Osteoblast (primary cell): ENCODE data around the gene SLC5A4. TPM values are rescaled to one million over a fixed set of nuclear protein-coding genes. Genes with fewer than 3 reads are reported as not detected.
"Not testable (repeated sequence)": the region's sequence is repeated elsewhere in the genome, so short reads cannot be mapped to it uniquely, and the experiment has no call there.

ENCODE experiments used
- DNase-seq: peaks from one replicate; pipeline ENCODE4 v3.0.0; 2011; ENCODE audit warnings: low spot score, mixed read lengths; ENCODE audit not compliant: insufficient read length; ENCODE audit errors: missing footprints
- H2AFZ ChIP-seq: 2 replicates; pipeline ENCODE4 v1.6.0; 2011; ENCODE audit warnings: mild to moderate bottlenecking, low read length
- H3K27ac ChIP-seq: 2 replicates; pipeline ENCODE4 v1.5.1; 2011; ENCODE audit warnings: mild to moderate bottlenecking, low read depth, low read length, moderate library complexity
- H3K27me3 ChIP-seq: 2 replicates; pipeline ENCODE4 v1.6.0; 2012; ENCODE audit warnings: mild to moderate bottlenecking, control low read depth, inconsistent platforms, low read length, moderate library complexity; ENCODE audit not compliant: insufficient read depth
- H3K36me3 ChIP-seq: 2 replicates; pipeline ENCODE4 v1.5.1; 2011; ENCODE audit warnings: mild to moderate bottlenecking, low read length, control low read depth, moderate library complexity; ENCODE audit not compliant: insufficient read depth
- H3K4me1 ChIP-seq: 2 replicates; pipeline ENCODE4 v1.5.1; 2011; ENCODE audit warnings: mild to moderate bottlenecking, low read length, control low read depth, moderate library complexity; ENCODE audit not compliant: insufficient read depth
- H3K4me2 ChIP-seq: 2 replicates; pipeline ENCODE4 v1.6.0; 2011; ENCODE audit warnings: mild to moderate bottlenecking, low read length; ENCODE audit not compliant: insufficient read depth
- H3K4me3 ChIP-seq: fragments of 200-600 bp; sonication (generic); 3 replicates; pipeline ENCODE4 v1.5.1; 2012; ENCODE audit warnings: mild to moderate bottlenecking, low read length, inconsistent platforms; ENCODE audit not compliant: insufficient read depth
- H3K79me2 ChIP-seq: 2 replicates; pipeline ENCODE4 v1.6.0; 2012; ENCODE audit warnings: mild to moderate bottlenecking, low read length, control low read depth, inconsistent platforms; ENCODE audit not compliant: insufficient read depth
- H3K9me3 ChIP-seq: 2 replicates; pipeline ENCODE4 v1.5.1; 2011; ENCODE audit warnings: low read depth, low read length, control low read depth
- H4K20me1 ChIP-seq: 2 replicates; pipeline ENCODE4 v1.6.0; 2012; ENCODE audit warnings: mild to moderate bottlenecking, low read length, control low read depth; ENCODE audit not compliant: insufficient read depth
- total RNA-seq: library from RNA; depleted of rRNA; stranded (reverse); fragments of >200 nt; gene quantifications from 2 replicates; pipeline ENCODE4 v1.2.3, GENCODE V29; 2012
- TF ChIP-seq, protein P1 (sequence below): IDR thresholded peaks from 2 replicates; pipeline ENCODE4 v1.5.1; 2011; ENCODE audit warnings: mild to moderate bottlenecking, low read depth, low read length, moderate library complexity; ENCODE audit errors: extremely low read depth

The SLC5A4 gene
- total RNA-seq, 1 donor = not detected

DNA sequence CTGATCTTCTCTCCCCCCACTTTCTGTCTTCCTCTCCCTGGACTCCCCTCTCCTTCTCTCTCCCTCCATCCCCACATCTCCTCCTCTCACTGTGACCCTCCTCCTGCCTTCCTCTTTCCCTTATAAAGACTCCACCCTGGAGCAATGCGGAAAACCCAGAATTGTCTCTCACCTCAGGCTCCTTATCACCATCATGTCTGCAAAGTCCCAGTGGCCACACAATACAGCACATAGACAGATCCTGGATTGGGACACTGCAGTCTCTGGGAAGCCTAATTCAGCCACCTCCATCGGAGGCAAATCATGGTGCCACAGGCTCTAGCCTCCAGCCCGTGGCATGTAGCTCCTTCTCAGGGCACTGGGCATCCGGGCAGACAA, 53.0 kb downstream of the SLC5A4 start:
- no peak overlapping the region for H3K27ac ChIP-seq
- no peak overlapping the region for H3K4me2 ChIP-seq
- H4K20me1 ChIP-seq = peaks cover 3% of the 10 kb centered on the region
- no peaks in the 10 kb centered on the region for H3K9me3 ChIP-seq
- H3K4me1 ChIP-seq = peaks cover 3% of the 10 kb centered on the region
- H3K79me2 ChIP-seq = no peaks in the 10 kb centered on the region
- H3K4me3 ChIP-seq = no peak overlapping the region
- TF ChIP-seq, protein P1, sequence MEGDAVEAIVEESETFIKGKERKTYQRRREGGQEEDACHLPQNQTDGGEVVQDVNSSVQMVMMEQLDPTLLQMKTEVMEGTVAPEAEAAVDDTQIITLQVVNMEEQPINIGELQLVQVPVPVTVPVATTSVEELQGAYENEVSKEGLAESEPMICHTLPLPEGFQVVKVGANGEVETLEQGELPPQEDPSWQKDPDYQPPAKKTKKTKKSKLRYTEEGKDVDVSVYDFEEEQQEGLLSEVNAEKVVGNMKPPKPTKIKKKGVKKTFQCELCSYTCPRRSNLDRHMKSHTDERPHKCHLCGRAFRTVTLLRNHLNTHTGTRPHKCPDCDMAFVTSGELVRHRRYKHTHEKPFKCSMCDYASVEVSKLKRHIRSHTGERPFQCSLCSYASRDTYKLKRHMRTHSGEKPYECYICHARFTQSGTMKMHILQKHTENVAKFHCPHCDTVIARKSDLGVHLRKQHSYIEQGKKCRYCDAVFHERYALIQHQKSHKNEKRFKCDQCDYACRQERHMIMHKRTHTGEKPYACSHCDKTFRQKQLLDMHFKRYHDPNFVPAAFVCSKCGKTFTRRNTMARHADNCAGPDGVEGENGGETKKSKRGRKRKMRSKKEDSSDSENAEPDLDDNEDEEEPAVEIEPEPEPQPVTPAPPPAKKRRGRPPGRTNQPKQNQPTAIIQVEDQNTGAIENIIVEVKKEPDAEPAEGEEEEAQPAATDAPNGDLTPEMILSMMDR = no peak
- no peak for DNase-seq
- H2AFZ ChIP-seq = no peak overlapping the region
- peaks cover 30% of the 10 kb centered on the region for H3K27me3 ChIP-seq
- H3K36me3 ChIP-seq = no peaks in the 10 kb centered on the region

DNA sequence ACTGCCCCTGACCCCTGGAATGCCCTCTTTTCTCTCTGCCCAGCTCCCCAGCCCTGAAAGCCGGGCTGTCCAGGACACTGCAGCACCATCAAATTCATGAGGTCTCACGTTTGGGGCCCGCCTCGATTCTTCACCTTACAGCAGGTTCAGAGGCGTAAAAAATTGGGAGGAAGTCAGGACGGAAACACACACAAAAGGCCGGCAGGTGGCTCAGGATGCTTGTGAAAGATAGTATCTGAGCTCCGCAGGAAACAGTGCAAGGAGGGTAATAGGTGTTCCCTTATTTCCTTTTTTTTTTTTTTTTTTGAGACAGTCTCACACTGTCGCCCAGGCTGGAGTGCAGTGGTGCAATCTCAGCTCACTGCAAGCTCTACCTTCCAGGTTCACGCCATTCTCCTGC, 54.4 kb downstream of the SLC5A4 start:
- peaks cover 30% of the 10 kb centered on the region for H3K27me3 ChIP-seq
- no peaks in the 10 kb centered on the region for H3K79me2 ChIP-seq
- no peak overlapping the region for H3K27ac ChIP-seq
- no peaks in the 10 kb centered on the region for H3K9me3 ChIP-seq
- H3K4me3 ChIP-seq = no peak overlapping the region
- no peak overlapping the region for H2AFZ ChIP-seq
- peaks cover 3% of the 10 kb centered on the region for H4K20me1 ChIP-seq
- TF ChIP-seq, protein P1 = no peak
- DNase-seq = peak; percentile 42
- H3K36me3 ChIP-seq = no peaks in the 10 kb centered on the region
- peaks cover 3% of the 10 kb centered on the region for H3K4me1 ChIP-seq
- no peak overlapping the region for H3K4me2 ChIP-seq

DNA sequence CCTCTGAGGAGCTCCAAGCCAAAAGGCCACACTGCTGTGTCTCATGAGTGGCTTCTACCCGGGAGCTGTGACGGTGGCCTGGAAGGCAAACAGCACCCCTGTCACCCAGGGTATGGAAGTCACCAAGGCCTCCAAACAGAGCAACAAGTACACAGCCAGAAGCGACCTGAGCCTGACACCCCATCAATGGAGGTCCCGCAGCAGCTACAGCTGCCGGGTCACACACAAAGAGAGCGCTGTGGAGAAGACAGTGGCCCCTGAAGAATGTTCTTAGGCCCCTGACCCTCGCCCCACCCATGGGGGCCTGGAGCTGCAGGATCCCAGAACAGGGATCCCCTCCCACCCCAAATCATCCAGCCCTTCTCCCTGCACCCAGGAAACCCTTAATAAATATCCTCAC, 55.2 kb downstream of the SLC5A4 start:
- no peaks in the 10 kb centered on the region for H3K36me3 ChIP-seq
- no peak overlapping the region for H3K4me2 ChIP-seq
- TF ChIP-seq, protein P1 = no peak
- H2AFZ ChIP-seq = no peak overlapping the region
- H3K4me1 ChIP-seq = peaks cover 3% of the 10 kb centered on the region
- H3K4me3 ChIP-seq = no peak overlapping the region
- DNase-seq = peak; percentile 42
- peaks cover 3% of the 10 kb centered on the region for H4K20me1 ChIP-seq
- no peaks in the 10 kb centered on the region for H3K79me2 ChIP-seq
- peaks cover 30% of the 10 kb centered on the region for H3K27me3 ChIP-seq
- H3K9me3 ChIP-seq = no peaks in the 10 kb centered on the region
- no peak overlapping the region for H3K27ac ChIP-seq

DNA sequence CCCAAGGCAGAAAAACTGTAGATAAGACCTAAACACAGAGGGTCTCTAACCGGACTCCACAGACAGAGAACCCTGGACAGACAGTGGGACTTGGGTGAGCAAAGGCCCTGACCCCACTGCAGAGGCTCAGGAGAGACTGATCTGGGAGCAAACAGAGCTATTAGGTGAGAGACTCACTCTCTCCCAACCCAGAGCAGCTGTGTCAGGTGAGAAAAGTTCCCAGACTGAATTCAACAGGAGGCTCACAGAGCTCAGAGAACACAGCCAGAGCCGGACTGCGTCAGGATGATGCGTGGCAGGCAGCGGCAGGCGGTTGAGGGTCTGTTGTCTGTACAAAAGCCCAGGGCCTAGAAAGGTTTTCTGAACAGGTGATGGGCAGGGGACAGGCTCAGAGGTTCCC, 55.8 kb downstream of the SLC5A4 start:
- Histone ChIP-seq H3K4me2 (no peak overlapping the region), H3K27me3 (peaks cover 25% of the 10 kb centered on the region), H2AFZ (no peak overlapping the region), H3K27ac (no peak overlapping the region), H3K79me2 (no peaks in the 10 kb centered on the region), H3K9me3 (no peaks in the 10 kb centered on the region), H3K4me1 (peaks cover under 1% of the 10 kb centered on the region), H3K4me3 (no peak overlapping the region), H4K20me1 (peaks cover 3% of the 10 kb centered on the region), H3K36me3 (no peaks in the 10 kb centered on the region)
- peak; percentile 25 for DNase-seq
- TF ChIP-seq, protein P1 = no peak

DNA sequence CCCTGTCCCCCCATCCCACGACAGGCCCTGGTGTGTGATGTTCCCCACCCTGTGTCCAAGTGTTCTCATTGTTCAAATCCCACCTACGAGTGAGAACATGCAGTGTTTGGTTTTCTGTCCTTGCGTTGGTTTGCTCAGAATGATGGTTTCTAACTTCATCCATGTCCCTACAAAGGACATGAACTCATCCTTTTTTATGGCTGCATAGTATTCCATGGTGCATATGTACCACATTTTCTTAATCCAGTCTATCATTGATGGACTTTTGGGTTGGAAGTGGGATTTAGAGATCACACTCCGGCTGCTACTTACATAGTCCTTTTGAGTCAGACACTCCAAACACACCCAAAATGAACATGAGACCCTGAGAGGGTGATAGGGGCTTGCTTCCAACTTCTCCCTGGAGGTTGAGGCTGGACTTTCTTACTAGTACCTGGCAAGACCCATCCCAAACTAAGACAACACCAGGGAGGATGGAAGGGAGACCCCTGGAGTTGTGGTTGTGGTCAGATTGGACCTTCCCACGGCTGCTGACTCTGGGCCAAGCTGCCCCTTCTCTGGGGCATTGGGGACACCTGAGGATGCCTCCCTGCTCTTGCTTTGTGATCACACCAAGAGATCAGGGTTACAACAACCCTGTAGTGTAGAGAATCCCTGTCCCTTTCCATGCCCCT, 57.5 kb downstream of the SLC5A4 start:
- H2AFZ ChIP-seq, H3K4me1 ChIP-seq, DNase-seq, H4K20me1 ChIP-seq, H3K9me3 ChIP-seq, H3K4me2 ChIP-seq, H3K4me3 ChIP-seq, H3K79me2 ChIP-seq, H3K36me3 ChIP-seq, H3K27ac ChIP-seq: not testable (repeated sequence)
- peaks cover 13% of the 10 kb centered on the region for H3K27me3 ChIP-seq

DNA sequence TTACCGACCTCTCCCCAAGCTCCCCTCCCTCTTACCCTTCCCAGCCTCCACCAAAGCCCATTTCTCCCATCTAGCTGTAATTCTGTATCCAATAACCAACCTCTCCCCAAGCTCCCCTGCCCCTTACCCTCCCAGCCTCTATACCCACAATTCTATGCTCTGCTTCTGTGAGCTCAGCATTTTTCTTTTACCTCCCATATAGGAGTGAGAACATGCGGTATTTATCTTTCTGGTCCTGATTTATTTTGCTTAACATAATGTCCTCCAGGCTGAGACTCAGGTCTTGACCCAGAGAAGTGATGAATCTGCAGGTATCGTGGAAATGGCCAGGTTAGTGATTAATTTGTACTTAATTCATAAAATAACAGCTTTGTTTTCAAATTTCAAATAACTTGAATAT, 59.2 kb downstream of the SLC5A4 start:
- not testable (repeated sequence) for H3K27me3 ChIP-seq, H4K20me1 ChIP-seq, H3K36me3 ChIP-seq, H3K9me3 ChIP-seq, H3K79me2 ChIP-seq, H3K4me3 ChIP-seq, DNase-seq, H3K4me1 ChIP-seq, H3K27ac ChIP-seq, H2AFZ ChIP-seq, H3K4me2 ChIP-seq
